GM12801 (cell line): ENCODE data around the gene NPL.

Experiments used
- TF ChIP-seq, protein P1 (sequence below): IDR thresholded peaks from one replicate; pipeline ENCODE4 v1.5.1; 2011; ENCODE audit warnings: control low read depth; ENCODE audit not compliant: insufficient read length; ENCODE audit errors: extremely low read depth

Gene NPL

DNA sequence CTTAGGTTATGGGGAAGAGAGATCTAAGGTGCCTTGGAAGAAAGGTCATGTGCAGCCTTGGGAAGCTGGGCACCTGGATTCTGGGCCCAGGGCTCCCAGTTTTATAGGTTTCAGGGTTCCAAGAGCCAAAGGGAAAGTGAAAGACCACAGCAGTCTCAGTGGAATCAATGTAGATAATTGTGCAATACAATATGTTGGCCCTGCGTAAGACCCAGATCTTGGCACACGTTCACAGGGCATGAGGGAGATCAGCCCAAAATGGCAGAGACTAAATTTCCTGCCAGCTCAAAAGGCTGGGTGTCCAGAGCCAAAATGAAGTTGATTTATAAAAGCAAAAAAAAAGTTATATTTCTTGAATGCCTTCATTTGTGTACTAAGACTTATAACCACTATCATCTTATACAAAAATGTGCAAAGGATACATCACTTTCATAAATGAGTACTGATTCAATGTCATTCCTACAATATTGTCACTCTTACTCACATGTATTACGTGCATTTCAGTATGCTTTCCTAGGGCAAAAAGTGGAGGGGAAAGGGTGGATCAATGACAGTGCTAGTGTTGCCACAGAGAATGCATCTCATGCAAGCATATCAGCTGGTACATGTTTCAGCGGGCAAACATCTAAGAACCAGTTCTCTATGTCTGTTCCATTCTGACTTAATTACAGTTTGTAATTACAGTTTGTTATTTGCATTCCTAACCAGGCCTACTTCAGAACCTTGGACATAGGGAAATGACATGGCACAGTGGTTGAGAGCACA lies 22.5 kb upstream of the NPL start:
- TF ChIP-seq, protein P1, sequence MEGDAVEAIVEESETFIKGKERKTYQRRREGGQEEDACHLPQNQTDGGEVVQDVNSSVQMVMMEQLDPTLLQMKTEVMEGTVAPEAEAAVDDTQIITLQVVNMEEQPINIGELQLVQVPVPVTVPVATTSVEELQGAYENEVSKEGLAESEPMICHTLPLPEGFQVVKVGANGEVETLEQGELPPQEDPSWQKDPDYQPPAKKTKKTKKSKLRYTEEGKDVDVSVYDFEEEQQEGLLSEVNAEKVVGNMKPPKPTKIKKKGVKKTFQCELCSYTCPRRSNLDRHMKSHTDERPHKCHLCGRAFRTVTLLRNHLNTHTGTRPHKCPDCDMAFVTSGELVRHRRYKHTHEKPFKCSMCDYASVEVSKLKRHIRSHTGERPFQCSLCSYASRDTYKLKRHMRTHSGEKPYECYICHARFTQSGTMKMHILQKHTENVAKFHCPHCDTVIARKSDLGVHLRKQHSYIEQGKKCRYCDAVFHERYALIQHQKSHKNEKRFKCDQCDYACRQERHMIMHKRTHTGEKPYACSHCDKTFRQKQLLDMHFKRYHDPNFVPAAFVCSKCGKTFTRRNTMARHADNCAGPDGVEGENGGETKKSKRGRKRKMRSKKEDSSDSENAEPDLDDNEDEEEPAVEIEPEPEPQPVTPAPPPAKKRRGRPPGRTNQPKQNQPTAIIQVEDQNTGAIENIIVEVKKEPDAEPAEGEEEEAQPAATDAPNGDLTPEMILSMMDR = no peak

GRCh38 chr1:182768963-182769362 lies 20.6 kb upstream of the NPL start:
- TF ChIP-seq, protein P1 = no peak

DNA sequence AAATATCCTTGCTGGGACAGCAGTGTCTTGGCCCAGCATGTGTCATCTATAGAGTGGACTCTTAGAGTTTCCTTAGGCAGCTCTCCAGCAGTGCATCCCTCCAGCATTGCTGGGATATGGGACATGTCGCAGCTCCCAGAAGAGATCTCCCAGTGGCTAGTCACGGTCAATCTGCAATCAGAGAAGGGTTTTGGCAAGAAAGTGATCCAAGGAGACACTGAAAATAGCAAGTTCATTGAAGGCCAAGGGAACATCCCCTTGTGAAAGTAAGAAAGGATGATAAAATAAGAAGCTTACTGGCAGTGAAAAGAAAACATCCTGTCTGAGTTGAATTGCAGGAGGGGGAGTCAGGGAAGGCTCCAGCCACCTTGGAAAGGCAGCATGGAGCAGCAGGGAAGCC lies 19.3 kb upstream of the NPL start:
- TF ChIP-seq, protein P1 = no peak

GRCh38 chr1:182771187-182771984 lies 18.2 kb upstream of the NPL start:
- TF ChIP-seq, protein P1 = no peak

DNA sequence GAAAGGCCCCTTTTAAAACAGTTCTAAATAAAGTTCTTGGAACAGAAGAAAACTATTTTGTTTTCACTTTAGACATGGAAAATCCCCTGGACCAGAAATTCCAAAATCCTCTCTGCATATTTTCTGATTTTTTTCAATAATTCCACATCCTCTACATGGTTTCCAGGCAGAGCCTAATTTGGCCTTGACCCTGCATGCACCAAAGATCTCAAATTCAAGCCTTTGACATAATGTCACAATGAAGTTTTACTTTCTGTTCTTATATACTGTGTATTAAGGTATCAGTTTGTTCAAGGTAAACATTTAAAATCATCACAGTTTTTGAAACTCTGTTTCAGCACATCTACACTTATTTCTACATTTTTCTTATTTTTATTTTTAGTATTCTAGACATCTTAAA lies 12.2 kb upstream of the NPL start:
- TF ChIP-seq, protein P1 = no peak

DNA sequence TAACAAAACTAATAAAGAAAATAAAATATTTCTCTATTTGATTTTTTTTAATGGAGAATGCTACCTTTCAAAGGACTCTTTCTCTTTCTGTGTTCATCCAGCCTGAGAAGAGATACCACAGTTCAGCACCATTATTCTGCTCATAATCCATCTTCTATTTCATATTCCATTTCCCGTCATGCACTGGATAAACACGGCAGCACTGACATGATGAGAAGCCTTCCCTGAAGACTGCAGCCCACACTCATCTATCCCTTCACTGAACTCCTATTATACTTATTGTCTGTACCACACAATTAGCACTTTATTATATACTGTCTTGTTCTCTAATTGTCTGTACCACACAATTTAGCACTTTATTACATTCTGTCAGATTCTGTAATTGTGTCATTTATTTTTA lies 10.7 kb upstream of the NPL start:
- TF ChIP-seq, protein P1 = no peak

DNA sequence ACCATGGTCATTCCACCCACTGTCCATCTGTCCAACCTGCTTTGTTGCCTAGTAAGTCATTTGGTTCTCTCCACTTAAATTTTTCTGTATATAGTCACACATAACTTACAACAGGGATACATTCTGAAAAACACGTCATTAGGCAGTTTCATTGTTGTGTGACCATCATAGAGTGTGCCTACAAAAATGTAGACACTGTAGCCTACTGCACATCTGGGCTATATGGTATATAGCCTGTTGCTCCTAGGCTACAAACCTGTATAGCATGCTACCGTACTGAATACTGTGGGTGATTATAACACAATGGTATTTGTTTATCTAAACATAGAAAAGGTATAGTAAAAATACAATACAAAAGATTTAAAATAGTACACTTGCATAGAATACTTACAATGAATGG lies 10.0 kb upstream of the NPL start:
- TF ChIP-seq, protein P1 = no peak
